Fibroblast of lung (primary cell): ENCODE data around the gene LYAR. TPM values are rescaled to one million over a fixed set of nuclear protein-coding genes. Genes with fewer than 3 reads are reported as not detected.

ENCODE experiments used
- DNase-seq, 2 donors: peaks; one replicate each; pipeline versions ENCODE4 v3.0.0 to v3.0.0-alpha.2; 2010; ENCODE audit warnings: low read depth in 2 of 2
- H2AFZ ChIP-seq: 2 replicates; pipeline ENCODE4 v1.5.1; 2012; ENCODE audit warnings: low read length, control low read depth, inconsistent platforms
- H3K27ac ChIP-seq: 2 replicates; pipeline ENCODE4 v1.5.1; 2011; ENCODE audit warnings: low read length, control low read depth; ENCODE audit not compliant: insufficient read depth
- H3K27me3 ChIP-seq: 2 replicates; pipeline ENCODE4 v1.5.1; 2011; ENCODE audit warnings: mild to moderate bottlenecking, low read length; ENCODE audit not compliant: control insufficient read depth, insufficient read depth
- H3K36me3 ChIP-seq: 2 replicates; pipeline ENCODE4 v1.5.1; 2011; ENCODE audit warnings: low read length; ENCODE audit not compliant: control insufficient read depth, insufficient read depth
- H3K4me1 ChIP-seq: 2 replicates; pipeline ENCODE4 v1.5.1; 2011; ENCODE audit warnings: low read length; ENCODE audit not compliant: control insufficient read depth, insufficient read depth; ENCODE audit errors: extremely low read depth
- H3K4me2 ChIP-seq: 2 replicates; pipeline ENCODE4 v1.5.1; 2011; ENCODE audit warnings: low read length, control low read depth; ENCODE audit not compliant: insufficient read depth; ENCODE audit errors: extremely low read depth
- H3K4me3 ChIP-seq, 4 experiments: fragments of 200-600 bp in 1 of 4; sonication (generic) in 1 of 4; replicated peaks in 1 of 4; 2 replicates each; pipeline ENCODE4 v1.5.1; 2011 to 2016; ENCODE audit warnings: low read length in 4 of 4, low read depth in 3 of 4, mild to moderate bottlenecking in 3 of 4, control low read depth in 2 of 4, inconsistent platforms in 1 of 4, mixed read lengths in 1 of 4; ENCODE audit not compliant: insufficient read depth in 1 of 4; ENCODE audit errors: control extremely low read depth in 1 of 4
- H3K79me2 ChIP-seq: 2 replicates; pipeline ENCODE4 v1.5.1; 2012; ENCODE audit warnings: mild to moderate bottlenecking, low read length, inconsistent platforms; ENCODE audit not compliant: control insufficient read depth, insufficient read depth
- H3K9ac ChIP-seq: 2 replicates; pipeline ENCODE4 v1.5.1; 2011; ENCODE audit warnings: mild to moderate bottlenecking, low read length, control low read depth; ENCODE audit not compliant: insufficient read depth
- H3K9me3 ChIP-seq: 2 replicates; pipeline ENCODE4 v1.5.1; 2012; ENCODE audit warnings: low read depth, low read length; ENCODE audit not compliant: control insufficient read depth, insufficient read depth
- H4K20me1 ChIP-seq: 2 replicates; pipeline ENCODE4 v1.5.1; 2011; ENCODE audit warnings: low read length; ENCODE audit not compliant: control insufficient read depth, insufficient read depth; ENCODE audit errors: extremely low read depth
- CTCF ChIP-seq, 2 donors: IDR thresholded peaks in 1 of 2; conservative IDR thresholded peaks in 1 of 2; 1 replicate in 1 of 2; 2 replicates in 1 of 2; pipeline ENCODE4 v1.5.1; 2011 to 2012; ENCODE audit warnings: low read length in 2 of 2, control low read depth in 1 of 2, inconsistent platforms in 1 of 2, low read depth in 1 of 2, mild to moderate bottlenecking in 1 of 2
- EZH2 ChIP-seq: IDR thresholded peaks from 2 replicates; pipeline ENCODE4 v1.5.1; 2012; ENCODE audit warnings: low read length, control low read depth, mild to moderate bottlenecking; ENCODE audit errors: missing control alignments
- polyA plus RNA-seq, 2 donors: library from polyadenylated mRNA; depleted of rRNA in 1 of 2; stranded (reverse) in 1 of 2; unstranded in 1 of 2; fragments of >200 nt; gene quantifications; 2 replicates each; pipeline ENCODE4 v1.2.1, GENCODE V29; 2011 to 2012; ENCODE audit warnings: missing spikeins in 1 of 2
- total RNA-seq: library from RNA; depleted of rRNA; stranded (reverse); fragments of >200 nt; gene quantifications from 2 replicates; pipeline ENCODE4 v1.2.1, GENCODE V29; 2014

Gene LYAR
- total and polyA plus RNA-seq, 2 donors (not counting 1 experiment from before 2014, with no cell fraction given): 10.1 to 11.1 TPM

DNA sequence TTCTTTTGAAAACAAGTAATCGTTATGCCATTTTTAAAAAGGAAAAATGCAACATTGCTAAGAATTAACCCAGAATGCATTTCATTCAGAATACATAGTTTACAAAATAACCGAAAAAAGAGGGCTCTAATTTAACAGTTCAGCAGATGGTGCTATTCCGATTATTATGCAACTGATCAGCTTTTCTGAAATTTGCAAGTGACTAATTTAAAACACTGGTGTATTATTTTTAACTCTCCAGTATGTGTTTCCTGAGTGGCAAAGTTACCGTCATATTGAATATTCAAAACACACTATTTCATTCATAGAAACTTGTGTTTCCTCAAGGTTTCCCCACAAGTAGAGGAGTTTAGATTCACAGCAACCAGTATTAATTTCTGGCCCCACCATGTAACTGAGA lies 21.2 kb upstream of the LYAR start:
- no peak overlapping the region for H3K4me3 ChIP-seq
- H3K79me2 ChIP-seq: no peaks in the 10 kb centered on the region
- peaks cover 4% of the 10 kb centered on the region for H3K4me1 ChIP-seq
- no peaks in the 10 kb centered on the region for H3K9me3 ChIP-seq
- H3K4me2 ChIP-seq: no peak overlapping the region
- TF ChIP-seq CTCF (conservative IDR thresholded peaks at IDR 0.05 in 1 of 2, IDR thresholded peaks at IDR 0.05 in 1 of 2; ENCODE audit: low read depth in 1 of 2, low read length in 2 of 2): no peak
- H3K9ac ChIP-seq: no peak overlapping the region
- no peak for DNase-seq
- no peak overlapping the region for H2AFZ ChIP-seq
- peaks cover 4% of the 10 kb centered on the region for H3K36me3 ChIP-seq
- H3K27me3 ChIP-seq: no peaks in the 10 kb centered on the region
- no peaks in the 10 kb centered on the region for H4K20me1 ChIP-seq
- H3K27ac ChIP-seq: no peak overlapping the region

DNA sequence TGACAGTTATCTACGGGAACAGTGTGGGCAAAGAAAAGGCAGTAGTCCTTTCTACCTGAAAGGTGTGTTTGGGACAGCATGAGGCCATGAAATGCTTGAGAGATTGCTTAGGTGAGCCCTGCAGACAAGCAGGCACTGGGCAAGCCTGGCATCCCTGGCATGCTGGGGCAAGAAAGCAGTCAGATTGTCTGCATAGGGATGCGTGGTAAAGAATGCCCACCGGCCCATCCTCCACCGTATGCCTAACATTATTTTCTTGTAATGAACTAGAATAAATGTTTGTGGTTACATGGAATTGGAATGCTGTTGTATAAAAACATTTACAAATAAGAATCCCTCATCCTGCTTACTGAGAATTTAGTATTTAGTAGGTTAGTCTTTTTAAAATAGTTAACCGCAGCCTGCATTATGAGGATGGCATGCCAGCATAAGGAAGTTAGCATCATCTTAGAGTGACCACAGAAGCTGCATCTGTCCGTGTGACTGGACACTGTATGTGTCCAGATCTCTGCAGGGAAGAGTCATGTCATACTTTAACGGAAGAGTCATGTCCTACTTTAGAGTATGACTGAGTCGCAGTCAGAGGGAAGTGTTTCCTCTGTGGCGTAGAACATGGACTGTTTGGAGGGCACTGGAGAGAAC lies 19.0 kb upstream of the LYAR start:
- DNase-seq: peak in 1 of 2 donors; percentile 79
- Histone ChIP-seq H3K27ac (peak overlapping the region; percentile 23), H3K9ac (no peak overlapping the region), H2AFZ (no peak overlapping the region), H3K27me3 (no peaks in the 10 kb centered on the region), H3K36me3 (peaks cover 2% of the 10 kb centered on the region), H3K79me2 (no peaks in the 10 kb centered on the region), H3K9me3 (no peaks in the 10 kb centered on the region), H3K4me3 (no peak overlapping the region), H4K20me1 (no peaks in the 10 kb centered on the region), H3K4me2 (no peak overlapping the region), H3K4me1 (peaks cover 4% of the 10 kb centered on the region)
- TF ChIP-seq CTCF (conservative IDR thresholded peaks at IDR 0.05 in 1 of 2, IDR thresholded peaks at IDR 0.05 in 1 of 2; ENCODE audit: low read depth in 1 of 2, low read length in 2 of 2) (no peak), EZH2 (no peak)

- no peak overlapping the region for H3K27ac ChIP-seq
- H3K9ac ChIP-seq: no peak overlapping the region
- H3K36me3 ChIP-seq: peaks cover 4% of the 10 kb centered on the region
- no peak for DNase-seq
- H3K4me1 ChIP-seq: peaks cover 4% of the 10 kb centered on the region
- H3K4me3 ChIP-seq: no peak overlapping the region
- H4K20me1 ChIP-seq: no peaks in the 10 kb centered on the region
- TF ChIP-seq CTCF (conservative IDR thresholded peaks at IDR 0.05 in 1 of 2, IDR thresholded peaks at IDR 0.05 in 1 of 2; ENCODE audit: low read depth in 1 of 2, low read length in 2 of 2) (no peak), EZH2 (no peak)
- H3K27me3 ChIP-seq: no peaks in the 10 kb centered on the region
- H3K79me2 ChIP-seq: no peaks in the 10 kb centered on the region
- H3K4me2 ChIP-seq: no peak overlapping the region
- H3K9me3 ChIP-seq: no peaks in the 10 kb centered on the region
- H2AFZ ChIP-seq: no peak overlapping the region
These were observed 17.0 kb upstream of the LYAR start for GRCh38 chr4:4306920-4307319.
